ENCODE results near the gene GLT8D1.

Gene GLT8D1

GRCh38 chr3:52651592-52651991 lies 54.0 kb downstream of the GLT8D1 start:
- no peak for DNase-seq (ENCODE audit: low read depth, low spot score)
- Histone ChIP-seq H3K36me3 (ENCODE audit: control insufficient read depth, insufficient read depth, low read length) (peaks cover 3% of the 10 kb centered on the region; the same call in 1 of the 2 replicates), H3K4me3 (ENCODE audit: low read length) (no peak overlapping the region)

GRCh38 chr3:52650439-52650838 lies 55.2 kb downstream of the GLT8D1 start:
- no peaks in the 10 kb centered on the region for H3K9me3 ChIP-seq (ENCODE audit: control insufficient read depth, insufficient read depth, low read length)
- no peak for DNase-seq (ENCODE audit: low read depth, low spot score)
- peaks cover 3% of the 10 kb centered on the region; the same call in 1 of the 2 replicates for H3K36me3 ChIP-seq (ENCODE audit: control insufficient read depth, insufficient read depth, low read length)
- no peaks in the 10 kb centered on the region for H3K4me1 ChIP-seq (ENCODE audit: control insufficient read depth, insufficient read depth, low read length)
- no peak overlapping the region for H3K27ac ChIP-seq (ENCODE audit: low read length)
- no peak overlapping the region for H3K4me3 ChIP-seq (ENCODE audit: low read length)
- H3K27me3 ChIP-seq (ENCODE audit: control insufficient read depth, insufficient read depth, low read length) = no peaks in the 10 kb centered on the region
- WGBS (ENCODE audit: insufficient coverage, insufficient read length) = no CpG with 5 or more reads among the region's 1 CpG

More at GRCh38 chr3:52651592-52651991, 54.0 kb downstream of the GLT8D1 start:
- H3K4me1 ChIP-seq (ENCODE audit: control insufficient read depth, insufficient read depth, low read length) = no peaks in the 10 kb centered on the region
- no peaks in the 10 kb centered on the region for H3K27me3 ChIP-seq (ENCODE audit: control insufficient read depth, insufficient read depth, low read length)
- H3K27ac ChIP-seq (ENCODE audit: low read length) = no peak overlapping the region
- no peaks in the 10 kb centered on the region for H3K9me3 ChIP-seq (ENCODE audit: control insufficient read depth, insufficient read depth, low read length)

GRCh38 chr3:52649461-52650210 lies 56.0 kb downstream of the GLT8D1 start:
- no CpG with 5 or more reads among the region's 5 CpGs for WGBS (ENCODE audit: insufficient coverage, insufficient read length)
- peaks cover 3% of the 10 kb centered on the region; the same call in 1 of the 2 replicates for H3K36me3 ChIP-seq (ENCODE audit: control insufficient read depth, insufficient read depth, low read length)

GRCh38 chr3:52645549-52645948 lies 60.0 kb downstream of the GLT8D1 start:
- peaks cover 3% of the 10 kb centered on the region; the same call in 1 of the 2 replicates for H3K36me3 ChIP-seq (ENCODE audit: control insufficient read depth, insufficient read depth, low read length)
- no peak for DNase-seq (ENCODE audit: low read depth, low spot score)
- no peaks in the 10 kb centered on the region for H3K27me3 ChIP-seq (ENCODE audit: control insufficient read depth, insufficient read depth, low read length)

More at GRCh38 chr3:52649461-52650210, 56.0 kb downstream of the GLT8D1 start:
- no peaks in the 10 kb centered on the region for H3K27me3 ChIP-seq (ENCODE audit: control insufficient read depth, insufficient read depth, low read length)
- DNase-seq (ENCODE audit: low read depth, low spot score) = no peak
- no peaks in the 10 kb centered on the region for H3K4me1 ChIP-seq (ENCODE audit: control insufficient read depth, insufficient read depth, low read length)
- no peak overlapping the region for H3K4me3 ChIP-seq (ENCODE audit: low read length)
- no peaks in the 10 kb centered on the region for H3K9me3 ChIP-seq (ENCODE audit: control insufficient read depth, insufficient read depth, low read length)
- H3K27ac ChIP-seq (ENCODE audit: low read length) = no peak overlapping the region

More at GRCh38 chr3:52645549-52645948, 60.0 kb downstream of the GLT8D1 start:
- WGBS (ENCODE audit: insufficient coverage, insufficient read length) = no CpG with 5 or more reads among the region's 6 CpGs
- H3K27ac ChIP-seq (ENCODE audit: low read length) = no peak overlapping the region
- no peaks in the 10 kb centered on the region for H3K9me3 ChIP-seq (ENCODE audit: control insufficient read depth, insufficient read depth, low read length)
- H3K4me3 ChIP-seq (ENCODE audit: low read length) = no peak overlapping the region
- H3K4me1 ChIP-seq (ENCODE audit: control insufficient read depth, insufficient read depth, low read length) = no peaks in the 10 kb centered on the region
